Hematopoietic multipotent progenitor cell (in vitro differentiated cells): Measurements from ENCODE around the gene FSTL1. TPM values are rescaled to one million over a fixed set of nuclear protein-coding genes. Genes with fewer than 3 reads are reported as not detected.

Experiments
- DNase-seq, 3 donors: peaks; one replicate each; pipeline ENCODE4 v3.0.0-alpha.2; 2011 to 2015; ENCODE audit warnings: low read depth in 2 of 3, low spot score in 2 of 3
- total RNA-seq: library from RNA; depleted of rRNA; stranded (reverse); fragments of >200 nt; gene quantifications from one replicate; pipeline ENCODE4 v1.2.3, GENCODE V29; 2012

FSTL1 gene
- total RNA-seq, 1 donor: 25.9 TPM

GRCh38 chr3:120469440-120469839 is 18.6 kb upstream of the FSTL1 start:
- no peak for DNase-seq

DNA sequence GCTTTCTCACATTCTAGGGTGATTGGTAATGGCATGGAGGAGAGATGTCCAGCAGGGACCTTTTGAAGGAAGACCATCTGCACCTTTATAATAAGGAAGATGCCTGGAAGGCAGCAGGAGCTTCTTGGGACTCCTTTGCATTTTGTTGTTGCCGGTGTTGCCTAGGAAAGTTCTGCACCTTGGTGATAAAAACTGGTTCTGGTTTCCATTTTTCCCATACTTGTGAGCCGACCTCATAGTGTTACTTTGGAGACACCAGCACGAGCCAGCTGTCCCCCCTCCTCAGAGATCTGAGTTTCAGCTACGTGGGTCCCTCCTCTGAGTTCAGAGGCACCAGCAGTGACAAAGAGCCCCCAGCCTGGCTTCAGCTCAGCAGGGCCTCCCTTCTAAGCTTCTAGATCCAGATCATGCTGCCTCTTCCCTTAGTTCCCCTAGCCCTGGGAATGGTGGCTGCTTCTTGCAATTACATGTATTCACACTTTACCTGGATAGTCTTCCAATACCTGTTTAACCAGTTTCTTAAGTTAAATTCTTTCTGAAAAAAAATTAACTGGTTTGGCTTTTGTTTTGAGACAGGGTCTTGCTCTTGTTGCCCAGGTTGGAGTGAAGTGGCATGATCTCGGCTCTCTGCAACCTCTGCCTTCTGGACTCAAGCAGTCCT is 18.0 kb upstream of the FSTL1 start:
- DNase-seq: no peak

DNA sequence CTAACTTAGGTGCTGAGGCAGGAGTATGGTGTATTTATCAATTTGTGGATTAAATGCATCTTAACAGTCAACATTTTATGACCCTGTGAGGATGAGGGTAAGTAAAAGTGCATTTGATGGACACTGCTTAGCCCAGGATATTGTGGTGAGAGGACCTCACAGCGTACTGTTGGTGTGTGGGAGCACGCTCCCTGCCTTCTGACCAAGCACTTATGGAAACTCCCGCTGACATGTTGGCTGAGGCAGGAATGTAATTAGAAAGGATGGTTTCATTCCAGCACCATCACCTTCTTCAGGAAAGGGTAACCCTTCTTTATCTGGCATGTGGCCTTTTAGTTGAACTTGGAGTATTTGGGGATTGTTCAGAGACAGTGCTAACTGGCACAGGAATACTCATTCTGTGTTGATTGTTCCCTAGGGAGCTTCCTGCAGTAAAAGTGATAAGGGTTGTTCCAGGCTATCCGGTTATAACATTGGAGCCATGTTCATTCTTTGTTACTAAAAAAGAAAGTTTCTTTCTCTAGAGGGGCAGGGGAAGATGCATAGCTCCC is 11.7 kb upstream of the FSTL1 start:
- no peak for DNase-seq

- no peak for DNase-seq
Measured at GRCh38 chr3:120461416-120461815, 10.6 kb upstream of the FSTL1 start.

- no peak for DNase-seq
Measured at GRCh38 chr3:120460862-120461261, 10.1 kb upstream of the FSTL1 start.

- no peak for DNase-seq
Measured at GRCh38 chr3:120460181-120460790, 9.5 kb upstream of the FSTL1 start.

DNA sequence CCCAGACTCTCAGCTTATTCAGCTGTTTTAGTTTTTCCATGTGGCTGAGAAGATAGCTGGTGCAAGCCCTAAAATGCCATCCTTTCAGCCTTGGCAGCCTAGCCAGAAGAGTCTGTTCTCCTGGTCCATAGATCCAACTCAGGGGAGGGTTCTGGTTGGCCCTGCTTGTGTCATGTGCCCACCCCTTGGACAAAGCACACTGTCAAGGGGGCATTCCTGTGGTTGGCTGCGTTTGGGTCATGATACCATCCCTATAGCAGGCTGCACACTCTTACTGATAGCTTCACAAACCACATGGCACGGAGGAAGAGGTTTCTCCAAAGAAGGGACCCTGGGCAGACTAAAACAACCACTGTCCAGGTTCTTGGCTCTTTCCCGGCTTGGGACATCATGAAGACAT is 8.4 kb upstream of the FSTL1 start:
- DNase-seq: no peak

DNA sequence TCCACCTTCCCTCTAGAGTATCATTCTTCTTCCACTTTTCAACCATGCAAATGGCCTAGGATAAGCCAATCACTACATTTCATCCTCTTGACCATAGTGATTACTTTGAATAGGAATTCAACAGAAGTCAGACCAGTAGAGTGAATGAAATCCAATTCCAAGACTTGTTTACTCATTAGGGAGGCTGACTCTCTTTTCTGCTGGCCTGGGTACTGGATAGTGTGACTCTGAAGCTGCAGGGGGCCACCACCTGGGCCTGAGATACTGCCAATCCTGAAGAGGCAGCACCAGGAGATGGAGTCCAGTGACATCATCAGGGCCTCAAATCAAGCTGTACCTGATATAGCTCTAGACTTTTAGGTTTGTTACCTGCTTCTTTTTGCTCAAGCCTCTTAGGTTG is 7.0 kb upstream of the FSTL1 start:
- no peak for DNase-seq

GRCh38 chr3:120454076-120454689 is 3.4 kb upstream of the FSTL1 start:
- no peak for DNase-seq

- DNase-seq: no peak
Measured at GRCh38 chr3:120452816-120453215, 2.0 kb upstream of the FSTL1 start.

GRCh38 chr3:120451806-120452205 is 1.0 kb upstream of the FSTL1 start:
- DNase-seq: peak in 2 of 3 donors; percentile 24 to 56

GRCh38 chr3:120451272-120451761 is 525 bp upstream of the FSTL1 start:
- peak in 1 of 3 donors; percentile 5 for DNase-seq

GRCh38 chr3:120449701-120450599 is 842 bp downstream of the FSTL1 start:
- peak in 2 of 3 donors; percentile 20 to 36 for DNase-seq

GRCh38 chr3:120449251-120449650 is 1.5 kb downstream of the FSTL1 start:
- DNase-seq: no peak

GRCh38 chr3:120448756-120449155 is 2.0 kb downstream of the FSTL1 start:
- no peak for DNase-seq

- DNase-seq: no peak
Measured at GRCh38 chr3:120446891-120447668, 3.7 kb downstream of the FSTL1 start.

DNA sequence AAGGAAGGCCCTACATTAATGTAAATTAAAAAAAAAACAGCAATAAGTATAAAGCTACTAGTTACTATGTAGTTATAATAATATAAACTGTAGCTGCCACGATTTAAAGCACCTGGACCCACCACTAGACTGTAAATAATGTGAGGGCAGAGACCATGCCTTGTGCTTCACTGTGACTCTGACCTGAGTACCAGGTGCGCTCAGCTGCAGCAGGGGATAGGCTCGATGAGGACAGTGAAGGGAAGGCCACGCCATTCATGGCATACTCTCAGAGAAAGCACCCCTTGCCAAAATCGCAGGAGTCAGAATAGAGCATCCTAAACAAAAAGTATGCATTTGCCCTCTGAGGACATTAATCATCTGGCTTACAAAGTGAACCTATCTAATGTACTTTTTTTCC is 5.1 kb downstream of the FSTL1 start:
- DNase-seq: no peak

- no peak for DNase-seq
Measured at GRCh38 chr3:120443626-120444123, 7.1 kb downstream of the FSTL1 start.

DNA sequence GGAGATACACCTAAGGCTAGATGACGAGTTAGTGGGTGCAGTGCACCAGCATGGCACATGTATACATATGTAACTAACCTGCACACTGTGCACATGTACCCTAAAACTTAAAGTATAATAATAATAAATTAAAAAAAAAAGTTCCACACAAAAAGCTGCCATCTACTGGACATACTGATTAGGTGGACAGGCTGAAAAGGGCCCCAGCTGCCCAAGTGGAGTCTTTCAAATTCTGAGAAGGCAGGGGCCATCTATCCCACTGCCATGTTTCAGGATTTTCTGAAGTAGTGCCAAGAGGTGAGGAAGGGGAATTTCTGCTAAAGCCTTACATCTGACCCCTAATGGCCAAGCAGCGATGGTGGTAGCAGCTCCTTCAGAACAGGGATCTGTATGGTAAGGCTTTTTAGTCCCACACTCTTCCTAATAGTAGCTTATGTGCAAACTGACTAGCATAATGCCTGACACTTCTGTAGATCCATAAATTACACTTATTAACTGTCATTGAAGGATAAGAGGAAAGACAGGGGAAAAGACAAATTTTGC is 7.7 kb downstream of the FSTL1 start:
- DNase-seq: no peak
